SKM-1 treated with dmso at 0.1 percent for 144 hours (cell line): ENCODE data around the gene FAM43B.
A peak's percentile ranks its signal among the peaks of the same experiment; 100 is the strongest.

Source experiments
- DNase-seq: peaks from one replicate; lab custom pipeline; 2025; ENCODE audit not compliant: unreplicated experiment; lab: John Stamatoyannopoulos, UW

FAM43B gene

DNA sequence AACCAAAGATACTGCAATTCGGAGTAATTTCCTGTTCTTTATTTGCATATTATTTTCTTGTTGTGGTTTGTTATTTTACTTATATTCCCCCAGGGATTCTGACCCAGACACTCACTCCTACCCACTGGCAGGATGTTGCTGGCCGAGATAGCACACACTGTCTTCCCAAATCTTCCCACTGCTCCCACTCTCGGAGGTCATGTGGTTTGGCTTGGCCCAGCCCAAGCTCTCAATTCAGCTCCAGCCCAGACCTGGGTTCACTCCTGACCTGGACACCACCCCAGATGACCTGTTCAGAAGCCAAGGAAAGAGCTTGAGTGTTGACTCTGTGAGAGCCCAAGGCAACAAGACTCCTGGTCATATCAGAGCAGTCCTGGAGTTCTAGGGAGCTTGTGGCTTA, 1.2 kb upstream of the FAM43B start:
- DNase-seq, result no peak

DNA sequence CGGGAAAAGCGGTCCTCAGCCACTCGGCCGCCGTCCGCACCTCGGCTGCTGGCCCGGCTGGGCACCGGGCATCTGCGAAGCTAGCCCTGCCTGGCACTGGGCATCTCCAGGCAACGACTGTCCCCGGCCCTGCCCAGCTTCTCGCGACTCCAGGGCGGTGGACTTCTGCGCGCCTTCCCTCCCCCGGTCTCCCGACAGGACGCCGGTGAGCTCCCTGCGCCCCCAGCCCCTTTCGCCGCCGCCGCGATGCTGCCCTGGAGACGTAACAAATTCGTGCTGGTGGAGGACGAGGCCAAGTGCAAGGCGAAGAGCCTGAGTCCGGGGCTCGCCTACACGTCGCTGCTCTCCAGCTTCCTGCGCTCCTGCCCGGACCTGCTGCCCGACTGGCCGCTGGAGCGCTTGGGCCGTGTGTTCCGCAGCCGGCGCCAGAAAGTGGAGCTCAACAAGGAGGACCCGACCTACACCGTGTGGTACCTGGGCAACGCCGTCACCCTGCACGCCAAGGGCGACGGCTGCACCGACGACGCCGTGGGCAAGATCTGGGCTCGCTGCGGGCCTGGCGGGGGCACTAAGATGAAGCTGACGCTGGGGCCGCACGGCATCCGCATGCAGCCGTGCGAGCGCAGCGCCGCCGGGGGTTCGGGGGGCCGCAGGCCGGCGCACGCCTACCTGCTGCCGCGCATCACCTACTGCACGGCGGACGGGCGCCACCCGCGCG, 514 bp downstream of the FAM43B start:
- no peak for DNase-seq

DNA sequence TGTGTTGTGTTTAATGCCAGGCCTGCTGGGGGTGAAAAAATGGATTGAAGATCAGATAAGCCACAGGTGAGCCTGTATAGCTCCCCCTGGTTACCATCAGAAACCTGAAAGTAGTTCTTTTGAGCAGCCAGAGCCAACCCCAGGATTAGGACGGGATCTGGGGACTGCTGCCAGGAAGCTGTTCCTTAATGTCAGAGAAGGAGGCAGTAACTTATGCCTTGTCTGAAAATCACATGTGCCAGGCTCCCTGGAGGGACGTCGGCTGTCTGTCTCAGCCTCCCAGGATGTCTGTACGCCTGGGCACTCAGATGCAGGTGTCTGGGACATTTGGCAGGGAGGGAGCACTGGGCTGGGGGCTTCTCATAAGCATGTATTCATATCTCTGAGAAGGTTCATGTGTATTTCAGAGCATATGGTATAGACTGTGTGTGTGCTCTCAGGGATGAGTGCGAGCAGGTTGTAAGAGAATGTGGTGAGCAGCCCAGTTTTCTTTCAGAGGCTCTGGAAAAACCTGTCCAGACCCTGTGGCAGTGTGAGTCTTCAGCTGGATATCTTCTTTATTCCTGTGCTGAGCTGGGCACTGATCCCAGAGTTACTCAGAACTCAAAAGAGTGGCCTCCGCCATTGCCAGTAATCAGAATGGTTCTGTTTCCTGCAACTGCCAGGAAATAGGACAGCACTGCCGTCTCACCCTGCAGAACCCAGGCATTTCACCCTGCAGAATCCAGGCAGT, 2.8 kb downstream of the FAM43B start:
- no peak for DNase-seq

DNA sequence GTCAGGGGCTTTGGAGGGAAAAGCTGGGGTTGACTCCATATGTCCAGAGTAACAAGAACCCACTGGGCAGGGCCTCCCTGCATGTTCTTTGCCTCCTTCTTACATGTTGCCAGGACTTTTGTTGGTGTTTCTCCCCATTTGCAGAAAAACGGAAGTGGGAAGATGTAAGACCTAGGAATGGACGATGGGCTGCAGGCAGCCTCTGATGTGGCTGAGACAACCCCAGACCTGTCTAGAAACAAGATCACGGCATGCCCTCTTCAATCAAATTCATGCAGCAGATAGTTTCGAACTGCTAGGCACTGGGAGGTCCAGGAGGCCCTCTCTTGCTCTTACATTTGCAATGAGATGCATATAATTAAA, 3.4 kb downstream of the FAM43B start:
- no peak for DNase-seq

DNA sequence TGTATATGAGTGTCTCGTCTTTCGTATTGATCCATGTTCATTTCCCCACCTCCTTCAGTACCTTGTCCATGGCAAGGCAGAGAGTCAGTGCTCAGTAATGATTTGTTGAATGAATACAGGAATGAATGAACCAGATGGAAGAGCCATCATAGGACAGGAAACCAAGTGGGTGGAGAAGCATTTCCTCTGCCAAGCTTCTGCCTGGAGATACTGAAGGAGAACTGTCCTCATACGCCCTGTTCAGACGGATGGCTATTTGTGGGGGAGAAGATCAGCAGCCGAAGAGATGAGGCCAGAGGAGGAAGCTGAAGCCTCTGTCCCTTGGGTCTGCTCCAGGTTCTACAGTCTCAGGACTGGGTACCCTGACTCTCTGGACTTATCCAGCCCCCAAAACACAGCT, 5.8 kb downstream of the FAM43B start:
- no peak for DNase-seq

DNA sequence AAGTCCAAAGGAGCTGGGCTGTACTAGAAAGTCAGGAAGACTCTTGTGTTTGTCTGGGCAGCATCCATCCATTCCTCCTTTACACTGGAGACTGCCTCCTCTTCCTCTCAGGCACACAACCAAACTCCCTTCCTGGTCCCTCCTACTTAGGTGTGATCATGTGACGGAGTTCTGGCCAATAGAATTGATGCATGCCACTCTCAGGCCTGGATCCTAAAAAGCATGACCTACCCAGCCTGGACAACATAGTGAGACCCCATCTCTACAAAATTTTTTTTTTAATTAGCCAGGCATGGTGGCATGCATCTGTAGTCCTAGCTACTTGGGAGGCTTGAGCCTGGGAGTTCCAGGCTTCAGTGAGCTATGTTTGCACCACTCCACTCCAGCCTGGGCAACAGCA, 8.6 kb downstream of the FAM43B start:
- DNase-seq, result no peak

DNA sequence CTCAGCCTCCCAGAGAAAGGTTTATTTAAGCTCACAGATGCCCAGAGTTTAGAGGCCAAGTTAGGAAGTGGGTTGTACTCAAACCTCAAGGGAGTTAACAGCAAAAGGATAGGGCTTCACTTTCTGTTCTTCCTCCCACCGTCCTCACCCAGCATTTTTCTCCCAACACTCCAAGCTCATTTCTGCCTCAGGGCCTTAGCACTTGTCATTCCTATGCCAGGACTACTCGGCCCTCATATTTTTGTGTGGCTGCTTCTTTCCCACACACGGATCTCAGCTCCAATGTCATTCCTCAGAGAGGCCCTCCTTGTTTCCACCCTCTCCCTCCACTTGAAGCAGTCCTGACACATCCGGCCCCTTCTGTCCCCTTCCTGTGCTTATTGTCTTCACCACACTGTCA, 12.9 kb downstream of the FAM43B start:
- DNase-seq, result no peak

DNA sequence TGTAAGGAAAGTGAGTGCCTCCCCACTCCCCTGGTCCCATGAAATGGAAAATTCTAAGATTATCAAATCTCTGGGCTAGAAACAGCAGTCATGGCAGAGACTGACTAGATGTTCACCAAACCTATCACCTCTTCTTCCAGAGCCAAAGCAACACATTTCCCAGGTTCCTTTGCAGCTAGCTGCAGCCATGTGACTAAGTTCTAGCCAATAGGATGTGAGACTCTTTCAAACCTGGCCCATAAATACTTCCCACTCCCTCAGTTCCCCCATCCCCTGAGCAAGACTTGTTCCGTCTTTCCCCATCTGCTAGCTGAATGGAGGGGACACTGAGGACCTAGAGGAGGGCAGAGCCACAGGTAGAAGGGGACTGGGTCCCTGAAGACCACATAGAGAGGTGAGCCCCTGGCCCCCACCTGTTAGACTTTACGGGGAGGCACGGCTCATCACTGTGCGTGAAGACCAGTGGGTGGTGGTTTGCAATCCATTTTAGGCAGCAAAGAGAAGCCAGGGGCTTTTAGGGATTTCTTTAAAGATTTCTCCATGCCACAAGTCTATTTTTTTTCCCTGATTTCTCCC, 17.2 kb downstream of the FAM43B start:
- no peak for DNase-seq

DNA sequence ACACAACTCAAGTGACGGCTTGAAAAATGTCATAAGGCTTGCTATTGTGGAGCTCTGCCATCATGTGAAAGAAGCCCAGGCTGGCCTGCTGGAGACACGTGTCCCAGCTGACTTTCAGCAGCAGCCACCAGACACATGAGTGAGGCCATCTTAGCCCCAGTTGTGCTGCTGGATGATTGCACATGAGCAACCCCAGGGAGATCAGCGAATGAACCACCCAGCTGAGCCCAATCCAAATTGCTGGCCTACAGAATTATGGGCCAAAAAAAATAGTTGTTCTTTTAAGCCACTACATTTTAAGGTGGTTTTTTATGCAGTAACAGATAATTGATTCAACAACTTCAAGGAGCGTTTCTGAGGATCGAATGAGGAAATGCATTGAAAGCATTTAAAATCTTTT, 19.1 kb downstream of the FAM43B start:
- DNase-seq, result no peak

DNA sequence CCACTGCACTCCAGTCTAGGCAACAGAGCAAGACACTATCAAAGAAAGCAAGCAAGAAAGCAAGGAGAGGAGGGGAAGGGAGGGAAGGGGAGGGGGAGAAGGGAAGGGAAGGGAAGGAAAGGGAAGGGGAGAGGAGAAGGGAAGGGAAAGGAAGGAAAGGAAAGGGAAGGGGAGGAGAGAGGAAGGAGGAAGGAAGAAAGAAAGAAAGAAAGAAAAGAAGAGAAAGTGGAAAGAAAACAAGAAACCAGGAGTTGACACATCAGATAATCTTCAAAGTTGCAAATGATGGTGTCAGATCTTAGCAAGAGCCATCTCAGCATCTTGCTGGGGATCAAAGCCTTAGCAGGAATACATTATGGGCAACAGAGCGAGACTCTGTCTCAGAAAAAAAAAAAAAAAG, 21.6 kb downstream of the FAM43B start:
- no peak for DNase-seq

DNA sequence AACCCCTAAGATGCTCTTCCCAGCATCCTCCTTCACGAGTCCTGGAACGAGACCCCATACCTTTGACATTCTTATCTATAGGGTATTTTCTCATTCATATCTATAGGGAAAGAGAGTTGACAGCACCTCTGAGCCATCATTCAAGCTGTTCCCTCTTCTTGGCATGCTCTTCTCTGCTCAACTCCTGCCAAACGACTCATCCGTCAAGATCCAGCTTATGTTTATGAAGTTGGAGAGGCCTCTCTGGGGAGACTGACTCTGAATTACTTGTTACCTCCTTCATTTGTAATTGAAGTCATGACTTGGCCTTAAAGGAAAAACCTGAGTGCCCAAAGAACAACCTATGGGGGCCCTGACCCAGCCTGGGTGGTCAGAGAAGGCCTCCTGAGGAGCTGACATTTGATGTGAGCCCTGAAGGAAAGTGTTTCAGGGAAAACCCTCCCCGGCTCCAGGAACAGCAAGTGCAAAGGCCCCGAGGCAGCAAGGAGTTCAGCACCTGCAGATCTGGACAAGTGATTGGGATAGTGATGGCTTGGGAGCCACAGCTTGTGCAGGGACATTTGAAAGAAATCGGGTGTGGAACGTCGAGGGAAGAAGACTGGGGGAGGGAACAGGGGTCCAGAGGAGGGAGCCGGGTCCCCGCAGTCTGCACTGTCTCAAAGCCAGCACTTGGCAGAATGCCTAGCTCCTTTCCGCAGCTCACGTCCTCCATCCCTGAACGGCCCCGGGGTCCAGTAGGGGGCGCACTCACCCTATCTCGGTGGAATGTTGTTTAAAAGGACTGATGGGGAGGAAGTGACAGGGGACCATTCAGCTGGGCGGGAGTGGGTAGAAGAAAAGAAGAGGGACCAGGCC, 22.5 kb downstream of the FAM43B start:
- peak; percentile 68 for DNase-seq

DNA sequence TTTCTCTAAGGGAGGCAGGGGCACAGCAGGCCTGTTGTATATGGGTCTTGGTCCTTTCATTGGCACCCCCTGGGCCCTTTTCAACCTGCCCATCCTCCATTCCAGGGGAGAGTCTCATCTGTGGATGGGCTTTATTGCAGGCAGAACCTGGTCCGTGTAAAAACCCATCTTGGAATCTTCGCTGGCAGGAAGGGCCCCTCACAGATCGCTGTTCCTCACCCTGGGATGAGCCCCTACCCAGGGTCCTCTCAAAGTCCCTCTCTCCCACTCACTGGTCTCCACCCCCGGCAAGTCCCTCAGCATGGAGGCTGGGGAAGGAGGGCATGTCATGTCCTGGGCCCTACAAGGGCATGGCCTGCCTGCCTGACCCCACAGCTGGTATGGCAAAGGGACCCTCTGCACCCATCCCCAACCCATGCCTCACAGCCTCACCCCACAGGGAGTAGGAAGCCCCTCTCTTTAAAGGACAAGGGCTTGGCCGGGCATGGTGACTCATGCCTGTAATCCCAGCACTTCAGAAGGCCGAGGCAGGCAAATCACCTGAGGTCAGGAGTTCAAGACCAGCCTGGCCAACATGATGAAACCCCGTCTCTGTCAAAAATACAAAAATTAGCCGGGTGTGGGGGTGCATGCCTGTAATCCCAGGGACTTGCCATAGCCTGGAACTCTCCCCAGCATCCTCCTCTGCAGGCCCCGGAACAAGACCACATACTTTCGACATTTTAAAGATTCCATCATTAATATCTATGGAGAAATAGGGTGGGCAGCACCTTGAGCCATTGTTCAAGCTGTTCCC, 23.4 kb downstream of the FAM43B start:
- no peak for DNase-seq

DNA sequence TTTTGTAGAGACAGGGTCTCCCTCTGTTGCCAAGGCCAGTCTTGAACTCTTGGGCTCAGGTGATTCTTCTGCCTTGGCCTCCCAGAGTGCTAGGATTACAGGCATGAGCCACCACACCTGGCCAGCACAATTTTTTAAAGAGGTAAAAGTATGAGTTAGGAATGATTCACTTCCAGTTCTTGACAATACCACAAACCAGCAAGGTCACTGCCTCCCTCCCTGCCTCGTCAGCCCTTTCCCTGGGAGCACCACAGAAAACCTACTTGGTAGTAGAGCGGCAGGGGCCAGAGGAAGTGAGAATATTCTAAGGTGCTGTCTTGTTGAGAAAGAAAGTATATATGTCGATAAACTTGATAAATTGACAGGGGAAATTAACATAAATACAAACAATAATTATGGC, 25.7 kb downstream of the FAM43B start:
- DNase-seq, result no peak

DNA sequence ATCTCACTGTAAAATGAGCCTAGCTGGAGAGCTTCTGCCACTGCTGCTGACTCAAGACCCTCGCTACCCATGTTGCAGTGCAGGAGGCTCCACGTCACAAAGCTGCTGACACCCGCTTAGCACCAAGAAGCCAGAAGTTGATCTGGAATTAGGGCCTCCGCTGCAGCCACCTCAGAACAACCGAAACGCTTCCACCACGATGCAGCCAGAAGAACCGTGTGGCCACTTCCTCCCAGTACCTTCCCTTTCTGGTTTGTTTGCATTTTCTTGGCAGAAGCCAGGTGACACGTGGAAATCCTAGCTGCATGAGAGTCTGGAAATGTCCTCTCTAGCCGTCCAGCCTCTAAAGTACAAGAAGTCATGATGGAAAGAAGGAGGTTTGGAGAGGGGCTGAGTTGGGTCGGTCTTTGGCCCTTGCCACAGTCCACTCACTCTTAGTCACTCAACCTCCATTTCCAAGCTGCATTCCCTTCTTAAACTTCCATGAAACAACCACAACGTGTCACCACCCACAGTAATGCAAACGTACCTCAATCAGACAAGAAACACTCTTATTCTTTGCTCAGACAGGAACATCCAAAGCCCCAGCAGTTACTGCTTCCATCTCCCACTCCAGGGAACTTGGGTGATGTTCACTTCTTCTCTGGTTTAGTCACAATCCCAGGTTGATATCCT, 26.5 kb downstream of the FAM43B start:
- no peak for DNase-seq

DNA sequence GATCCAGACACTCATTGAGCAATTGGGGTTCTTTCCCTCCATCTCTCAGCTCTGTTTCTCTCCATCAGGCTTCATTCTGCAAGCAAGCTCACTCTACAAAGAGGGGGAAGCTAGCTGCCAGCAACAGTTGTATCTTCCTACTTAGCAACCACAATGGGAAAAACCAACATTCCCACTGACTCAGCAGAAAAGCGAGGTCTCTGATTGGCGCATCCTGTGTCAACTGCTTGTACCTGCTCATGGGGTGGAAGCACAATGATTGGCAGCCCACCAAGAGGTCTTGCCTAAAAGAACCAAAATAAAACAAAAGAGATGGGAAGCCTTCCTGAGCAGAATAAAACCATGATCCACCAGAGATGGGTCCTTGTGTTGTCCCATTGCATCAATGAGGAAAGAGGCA, 32.5 kb downstream of the FAM43B start:
- no peak for DNase-seq

DNA sequence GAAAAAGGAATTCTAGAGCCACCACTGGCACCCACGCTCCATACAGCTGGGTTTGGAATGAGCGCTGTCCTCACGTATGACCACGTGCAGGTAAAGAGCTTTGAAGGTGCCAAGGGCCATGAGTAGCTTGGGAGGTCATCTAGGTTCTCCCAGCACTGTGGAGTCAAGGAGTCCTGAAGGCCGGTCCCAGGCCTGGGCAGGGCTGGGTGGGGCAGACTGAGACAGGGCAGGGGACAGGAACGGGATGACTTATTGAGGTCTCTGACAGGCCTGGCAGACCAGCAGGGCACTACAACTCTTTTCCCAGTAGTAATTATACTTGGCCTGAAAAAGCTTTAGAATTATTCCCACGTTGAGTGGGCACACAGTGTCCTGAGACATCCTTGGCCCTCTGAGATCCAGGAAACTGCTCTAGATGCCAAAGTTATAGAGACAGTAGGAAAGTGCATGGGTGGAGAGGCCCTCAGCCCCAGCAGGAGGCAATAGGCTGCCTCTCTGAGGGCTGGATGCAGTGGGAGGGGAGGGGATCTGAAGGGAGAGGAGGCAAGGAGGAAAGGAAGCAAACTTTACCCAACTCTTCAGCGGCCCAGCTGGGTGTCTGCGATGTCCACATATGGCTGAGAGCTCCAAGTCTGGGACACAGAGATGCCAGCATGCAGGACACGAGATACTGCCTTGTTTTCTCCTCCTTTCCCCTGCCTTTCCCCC, 34.7 kb downstream of the FAM43B start:
- no peak for DNase-seq

DNA sequence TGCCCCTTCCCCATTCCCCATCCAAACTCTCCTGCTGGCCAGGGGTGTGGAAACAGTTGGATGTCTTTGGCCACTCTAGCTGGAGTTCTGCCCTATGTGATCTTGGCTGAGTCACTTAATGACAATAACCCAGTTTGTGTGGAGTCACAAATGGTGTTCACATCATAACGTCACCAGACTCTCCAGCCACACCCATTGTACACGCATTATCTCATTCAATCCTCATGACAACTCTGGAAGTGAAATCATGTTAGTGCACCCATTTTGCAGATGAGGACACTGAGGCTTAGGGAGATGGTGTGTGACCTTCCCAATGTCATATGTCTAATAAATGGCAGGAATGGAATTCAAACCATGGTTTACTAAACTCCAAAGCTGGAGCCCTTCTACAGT, 35.3 kb downstream of the FAM43B start:
- DNase-seq, result no peak

DNA sequence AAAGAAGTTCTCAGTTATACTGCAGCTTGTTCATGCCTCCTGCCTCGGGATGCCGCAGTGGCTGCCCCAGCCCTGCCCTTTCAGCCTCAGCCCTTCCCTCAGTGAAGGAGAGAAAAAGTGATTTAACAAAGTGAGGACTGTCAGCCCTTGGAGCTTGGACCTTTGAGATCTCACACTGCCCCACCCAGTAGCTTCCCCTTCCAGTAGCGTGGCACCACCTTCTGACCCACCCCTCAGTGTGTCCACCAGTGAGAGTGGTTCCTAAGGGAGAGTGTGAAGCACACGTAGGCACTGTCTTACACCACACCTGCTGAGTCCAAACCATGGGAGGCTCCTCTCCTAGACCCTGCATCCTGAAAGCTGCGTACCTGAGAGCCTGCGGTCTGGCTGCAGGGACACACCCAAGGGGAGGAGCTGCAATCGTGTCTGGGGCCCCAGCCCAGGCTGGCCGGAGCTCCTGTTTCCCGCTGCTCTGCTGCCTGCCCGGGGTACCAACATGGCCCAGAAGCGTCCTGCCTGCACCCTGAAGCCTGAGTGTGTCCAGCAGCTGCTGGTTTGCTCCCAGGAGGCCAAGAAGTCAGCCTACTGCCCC, 36.4 kb downstream of the FAM43B start, which contains the start of gene CDA:
TSS of gene CDA (plus strand) at position 464 of the 592 bp plus-strand sequence. CDS start at position 497, 33 bp downstream.
- DNase-seq, result no peak
